Measurements from ENCODE around the gene HIP1R. TPM values are rescaled to one million over a fixed set of nuclear protein-coding genes. Genes with fewer than 3 reads are reported as not detected.
A peak's percentile ranks its signal among the peaks of the same experiment; 100 is the strongest.

Gene HIP1R
- total and polyA plus RNA-seq, 7 donors = 4.5 to 17.6 (median 8.0) TPM

- Histone ChIP-seq H3K9me3 (no peaks in the 10 kb centered on the region), H3K27ac (no peak overlapping the region), H3K27me3 (ENCODE audit: insufficient read depth in 3 of 3, low read length in 2 of 3) (no peaks in the 10 kb centered on the region), H3K4me1 (peaks cover 5% of the 10 kb centered on the region), H3K36me3 (ENCODE audit: insufficient read depth in 1 of 2, low read depth in 1 of 2) (no peaks in the 10 kb centered on the region), H3K4me3 (no peak overlapping the region)
- TF ChIP-seq, protein P1, sequence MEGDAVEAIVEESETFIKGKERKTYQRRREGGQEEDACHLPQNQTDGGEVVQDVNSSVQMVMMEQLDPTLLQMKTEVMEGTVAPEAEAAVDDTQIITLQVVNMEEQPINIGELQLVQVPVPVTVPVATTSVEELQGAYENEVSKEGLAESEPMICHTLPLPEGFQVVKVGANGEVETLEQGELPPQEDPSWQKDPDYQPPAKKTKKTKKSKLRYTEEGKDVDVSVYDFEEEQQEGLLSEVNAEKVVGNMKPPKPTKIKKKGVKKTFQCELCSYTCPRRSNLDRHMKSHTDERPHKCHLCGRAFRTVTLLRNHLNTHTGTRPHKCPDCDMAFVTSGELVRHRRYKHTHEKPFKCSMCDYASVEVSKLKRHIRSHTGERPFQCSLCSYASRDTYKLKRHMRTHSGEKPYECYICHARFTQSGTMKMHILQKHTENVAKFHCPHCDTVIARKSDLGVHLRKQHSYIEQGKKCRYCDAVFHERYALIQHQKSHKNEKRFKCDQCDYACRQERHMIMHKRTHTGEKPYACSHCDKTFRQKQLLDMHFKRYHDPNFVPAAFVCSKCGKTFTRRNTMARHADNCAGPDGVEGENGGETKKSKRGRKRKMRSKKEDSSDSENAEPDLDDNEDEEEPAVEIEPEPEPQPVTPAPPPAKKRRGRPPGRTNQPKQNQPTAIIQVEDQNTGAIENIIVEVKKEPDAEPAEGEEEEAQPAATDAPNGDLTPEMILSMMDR (IDR thresholded peaks at IDR 0.05) = no peak
- WGBS, 3 donors = 83 to 86% (median 84%) methylated on average over 22 of the region's 22 CpGs
- no peak for ATAC-seq
- intact Hi-C loops (cut with DNase I) = no loop called here
- DNase-seq = peak in 1 of 2 donors; percentile 47
Observed at GRCh38 chr12:122858591-122859302, 23.5 kb downstream of the HIP1R start.

- peaks cover 0 to 2% of the 10 kb centered on the region in 2 donors for H3K36me3 ChIP-seq (ENCODE audit: insufficient read depth in 1 of 2, low read depth in 1 of 2)
- DNase-seq = peak in 1 of 2 donors; percentile 53
- H3K27me3 ChIP-seq (ENCODE audit: insufficient read depth in 3 of 3, low read length in 2 of 3) = no peaks in the 10 kb centered on the region
- no peak overlapping the region for H3K4me3 ChIP-seq
- peak in 2 of 4 donors; percentile 2 to 3 for ATAC-seq
- intact Hi-C loops (cut with DNase I) = loop anchor here (1.0 to 5.0 kb wide), 3 partner anchors 93 to 378 kb away; no protein-coding TSS in a partner anchor
- H3K27ac ChIP-seq = no peak overlapping the region
- TF ChIP-seq, protein P1 (IDR thresholded peaks at IDR 0.05) = no peak
- no peaks in the 10 kb centered on the region for H3K9me3 ChIP-seq
- peaks cover 5% of the 10 kb centered on the region for H3K4me1 ChIP-seq
- 81 to 86% (median 86%) methylated on average over 22 to 26 of the region's 26 CpGs for WGBS, 3 donors
Observed at GRCh38 chr12:122859303-122860039, 24.2 kb downstream of the HIP1R start.

DNA sequence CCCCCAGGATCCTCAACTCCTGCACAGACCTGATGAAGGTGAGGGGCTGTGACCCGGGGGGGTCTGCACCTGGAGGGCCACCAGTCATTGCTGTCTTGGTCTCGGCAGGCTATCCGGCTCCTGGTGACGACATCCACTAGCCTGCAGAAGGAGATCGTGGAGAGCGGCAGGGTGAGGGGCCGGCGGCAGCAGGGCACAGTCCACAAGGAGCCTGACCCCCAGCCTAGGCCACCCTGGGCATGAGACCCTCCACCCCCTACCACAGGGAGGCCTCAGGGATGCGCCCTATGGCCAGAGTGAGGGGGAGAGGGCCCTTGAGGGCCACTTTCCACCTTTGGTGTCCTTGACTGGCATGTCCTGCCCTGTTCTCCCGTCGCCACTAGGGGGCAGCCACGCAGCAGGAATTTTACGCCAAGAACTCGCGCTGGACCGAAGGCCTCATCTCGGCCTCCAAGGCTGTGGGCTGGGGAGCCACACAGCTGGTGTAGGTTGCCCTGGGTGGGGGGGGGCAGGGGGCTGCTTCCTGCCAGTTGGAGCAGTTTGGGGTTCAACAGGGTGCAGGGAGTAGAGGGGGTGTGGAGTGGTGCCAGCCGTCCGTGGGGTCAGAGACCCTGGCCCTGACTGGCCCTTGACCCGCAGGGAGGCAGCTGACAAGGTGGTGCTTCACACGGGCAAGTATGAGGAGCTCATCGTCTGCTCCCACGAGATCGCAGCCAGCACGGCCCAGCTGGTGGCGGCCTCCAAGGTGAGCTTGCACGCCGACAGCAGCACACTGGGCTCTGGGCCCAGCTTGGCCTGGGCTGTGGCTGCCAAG, 25.0 kb downstream of the HIP1R start:
- peaks cover 5% of the 10 kb centered on the region for H3K4me1 ChIP-seq
- H3K27ac ChIP-seq = peak overlapping the region; percentile 14
- H3K36me3 ChIP-seq (ENCODE audit: insufficient read depth in 1 of 2, low read depth in 1 of 2) = peaks cover 0 to 3% of the 10 kb centered on the region in 2 donors
- DNase-seq (peak; percentile 88 to 93), ATAC-seq (peak; percentile 84 to 94 (median 86))
- no peak overlapping the region for H3K4me3 ChIP-seq
- TF ChIP-seq, protein P1 (IDR thresholded peaks at IDR 0.05) = peak; percentile 87
- no peaks in the 10 kb centered on the region for H3K27me3 ChIP-seq (ENCODE audit: insufficient read depth in 3 of 3, low read length in 2 of 3)
- H3K9me3 ChIP-seq = no peaks in the 10 kb centered on the region
- intact Hi-C loops (cut with DNase I) = loop anchor here (1.0 to 5.0 kb wide), 3 partner anchors 92 to 377 kb away; no protein-coding TSS in a partner anchor
- WGBS, 3 donors = 24 to 28% (median 26%) methylated on average over 24 to 28 of the region's 28 CpGs

GRCh38 chr12:122860854-122861586, 25.8 kb downstream of the HIP1R start:
- TF ChIP-seq, protein P1 (IDR thresholded peaks at IDR 0.05) = no peak
- no peaks in the 10 kb centered on the region for H3K27me3 ChIP-seq (ENCODE audit: insufficient read depth in 3 of 3, low read length in 2 of 3)
- WGBS, 3 donors = 75 to 87% (median 77%) methylated on average over 22 to 23 of the region's 23 CpGs
- DNase-seq (no peak), ATAC-seq (no peak)
- peaks cover 6% of the 10 kb centered on the region for H3K4me1 ChIP-seq
- intact Hi-C loops (cut with DNase I) = loop anchor here (1.0 to 5.0 kb wide), 3 partner anchors 91 to 376 kb away; no protein-coding TSS in a partner anchor
- no peak overlapping the region for H3K27ac ChIP-seq
- H3K9me3 ChIP-seq = no peaks in the 10 kb centered on the region
- no peak overlapping the region for H3K4me3 ChIP-seq
- peaks cover 0 to 3% of the 10 kb centered on the region in 2 donors for H3K36me3 ChIP-seq (ENCODE audit: insufficient read depth in 1 of 2, low read depth in 1 of 2)

Measured in psoas muscle (tissue), 8 donors.